IPS-18a (cell line): ENCODE data around the gene DACT1.

Experiments
- H3K27ac ChIP-seq: one replicate; pipeline ENCODE4 v1.5.1; 2013; ENCODE audit warnings: low read length
- H3K27me3 ChIP-seq: one replicate; pipeline ENCODE4 v1.6.1; 2013; ENCODE audit warnings: mild to moderate bottlenecking, low read length; ENCODE audit not compliant: control insufficient read depth, insufficient read depth
- H3K36me3 ChIP-seq: one replicate; pipeline ENCODE4 v1.6.1; 2013; ENCODE audit warnings: low read depth, low read length; ENCODE audit not compliant: control insufficient read depth
- H3K4me1 ChIP-seq: one replicate; pipeline ENCODE4 v1.6.1; 2013; ENCODE audit warnings: low read depth, low read length; ENCODE audit not compliant: control insufficient read depth
- H3K4me3 ChIP-seq: one replicate; pipeline ENCODE4 v1.5.1; 2013; ENCODE audit warnings: low read length
- H3K9ac ChIP-seq: one replicate; pipeline ENCODE4 v1.6.1; 2013; ENCODE audit warnings: mild to moderate bottlenecking, low read length, moderate library complexity
- H3K9me3 ChIP-seq: one replicate; pipeline ENCODE4 v1.6.1; 2013; ENCODE audit warnings: low read depth, low read length; ENCODE audit not compliant: control insufficient read depth

The DACT1 gene

GRCh38 chr14:58620011-58620410 is 17.8 kb upstream of the DACT1 start:
- no peak overlapping the region for H3K9ac ChIP-seq
- no peak overlapping the region for H3K4me3 ChIP-seq

GRCh38 chr14:58625438-58625837 is 12.3 kb upstream of the DACT1 start:
- H3K27me3 ChIP-seq: peaks cover 28% of the 10 kb centered on the region
- H3K27ac ChIP-seq: no peak overlapping the region
- H3K4me1 ChIP-seq: peaks cover 62% of the 10 kb centered on the region
- H3K36me3 ChIP-seq: no peaks in the 10 kb centered on the region
- H3K9ac ChIP-seq: no peak overlapping the region
- H3K4me3 ChIP-seq: no peak overlapping the region
- no peaks in the 10 kb centered on the region for H3K9me3 ChIP-seq

More at GRCh38 chr14:58620011-58620410, 17.8 kb upstream of the DACT1 start:
- Histone ChIP-seq H3K4me1 (peaks cover 30% of the 10 kb centered on the region), H3K27me3 (no peaks in the 10 kb centered on the region), H3K36me3 (no peaks in the 10 kb centered on the region), H3K27ac (no peak overlapping the region), H3K9me3 (no peaks in the 10 kb centered on the region)

- H3K9me3 ChIP-seq: no peaks in the 10 kb centered on the region
- no peak overlapping the region for H3K4me3 ChIP-seq
- H3K27ac ChIP-seq: no peak overlapping the region
- no peaks in the 10 kb centered on the region for H3K36me3 ChIP-seq
- no peak overlapping the region for H3K9ac ChIP-seq
- H3K27me3 ChIP-seq: peaks cover 38% of the 10 kb centered on the region
- peaks cover 56% of the 10 kb centered on the region for H3K4me1 ChIP-seq
Observed at GRCh38 chr14:58626431-58626831, 11.3 kb upstream of the DACT1 start.

- Histone ChIP-seq H3K27me3 (peaks cover 51% of the 10 kb centered on the region), H3K27ac (no peak overlapping the region), H3K4me3 (peak overlapping the region; percentile 25), H3K9me3 (no peaks in the 10 kb centered on the region), H3K4me1 (peaks cover 54% of the 10 kb centered on the region), H3K36me3 (no peaks in the 10 kb centered on the region), H3K9ac (no peak overlapping the region)
Observed at GRCh38 chr14:58628406-58628805, 9.4 kb upstream of the DACT1 start.

GRCh38 chr14:58629281-58629680 is 8.5 kb upstream of the DACT1 start:
- H3K4me1 ChIP-seq: peaks cover 62% of the 10 kb centered on the region
- H3K4me3 ChIP-seq: no peak overlapping the region
- H3K9ac ChIP-seq: no peak overlapping the region

GRCh38 chr14:58631732-58632131 is 6.0 kb upstream of the DACT1 start:
- Histone ChIP-seq H3K36me3 (no peaks in the 10 kb centered on the region), H3K4me3 (no peak overlapping the region), H3K27ac (no peak overlapping the region), H3K27me3 (peaks cover 70% of the 10 kb centered on the region), H3K4me1 (peaks cover 64% of the 10 kb centered on the region), H3K9me3 (no peaks in the 10 kb centered on the region), H3K9ac (no peak overlapping the region)

More at GRCh38 chr14:58629281-58629680, 8.5 kb upstream of the DACT1 start:
- no peaks in the 10 kb centered on the region for H3K9me3 ChIP-seq
- H3K27ac ChIP-seq: no peak overlapping the region
- no peaks in the 10 kb centered on the region for H3K36me3 ChIP-seq
- peaks cover 59% of the 10 kb centered on the region for H3K27me3 ChIP-seq

GRCh38 chr14:58633831-58634230 is 3.9 kb upstream of the DACT1 start:
- H3K4me1 ChIP-seq: peaks cover 53% of the 10 kb centered on the region
- no peak overlapping the region for H3K4me3 ChIP-seq
- peaks cover 75% of the 10 kb centered on the region for H3K27me3 ChIP-seq
- no peaks in the 10 kb centered on the region for H3K36me3 ChIP-seq
- H3K27ac ChIP-seq: no peak overlapping the region
- H3K9me3 ChIP-seq: no peaks in the 10 kb centered on the region
- H3K9ac ChIP-seq: no peak overlapping the region

- no peaks in the 10 kb centered on the region for H3K36me3 ChIP-seq
- no peak overlapping the region for H3K4me3 ChIP-seq
- peaks cover 53% of the 10 kb centered on the region for H3K4me1 ChIP-seq
- H3K27me3 ChIP-seq: peaks cover 75% of the 10 kb centered on the region
- H3K9ac ChIP-seq: no peak overlapping the region
- H3K9me3 ChIP-seq: no peaks in the 10 kb centered on the region
- no peak overlapping the region for H3K27ac ChIP-seq
Observed at GRCh38 chr14:58634406-58635090, 3.2 kb upstream of the DACT1 start.

- H3K27ac ChIP-seq: no peak overlapping the region
- no peaks in the 10 kb centered on the region for H3K9me3 ChIP-seq
- peaks cover 75% of the 10 kb centered on the region for H3K27me3 ChIP-seq
- H3K4me1 ChIP-seq: peaks cover 59% of the 10 kb centered on the region
- no peak overlapping the region for H3K9ac ChIP-seq
- H3K36me3 ChIP-seq: no peaks in the 10 kb centered on the region
- peak overlapping the region; percentile 21 for H3K4me3 ChIP-seq
Observed at GRCh38 chr14:58635091-58635830, 2.5 kb upstream of the DACT1 start.

GRCh38 chr14:58636129-58636528 is 1.6 kb upstream of the DACT1 start:
- H3K4me3 ChIP-seq: no peak overlapping the region
- H3K4me1 ChIP-seq: peaks cover 59% of the 10 kb centered on the region
- peaks cover 66% of the 10 kb centered on the region for H3K27me3 ChIP-seq
- H3K27ac ChIP-seq: no peak overlapping the region
- no peaks in the 10 kb centered on the region for H3K9me3 ChIP-seq
- H3K9ac ChIP-seq: no peak overlapping the region
- H3K36me3 ChIP-seq: no peaks in the 10 kb centered on the region

- H3K4me3 ChIP-seq: peak overlapping the region; percentile 64
- no peak overlapping the region for H3K9ac ChIP-seq
Observed at GRCh38 chr14:58637040-58637390, 747 bp upstream of the DACT1 start.

More at GRCh38 chr14:58637040-58637390, 747 bp upstream of the DACT1 start:
- Histone ChIP-seq H3K36me3 (peaks cover 4% of the 10 kb centered on the region), H3K9me3 (no peaks in the 10 kb centered on the region), H3K27ac (no peak overlapping the region), H3K27me3 (peaks cover 57% of the 10 kb centered on the region), H3K4me1 (peaks cover 50% of the 10 kb centered on the region)
